Right lobe of liver (tissue), 6 donors: ENCODE results near the gene TMPRSS11A. TPM values are rescaled to one million over a fixed set of nuclear protein-coding genes. Genes with fewer than 3 reads are reported as not detected.

Source experiments
- ATAC-seq, 4 donors: fragments of 200-7000 bp; cut with Tn5 transposase; one replicate each; pipeline ENCODE4 v1.9.1; 2020; ENCODE audit warnings: mild to moderate bottlenecking in 4 of 4, moderate library complexity in 4 of 4
- DNase-seq, 3 donors: peaks; one replicate each; pipeline ENCODE4 v3.0.0-alpha.2; 2020
- H3K27ac ChIP-seq, 3 donors: fragments of 200-600 bp; one replicate each; pipeline ENCODE4 v1.8.0; 2022
- H3K27me3 ChIP-seq, 2 donors: fragments of 200-600 bp; one replicate each; pipeline ENCODE4 v1.8.0; 2022
- H3K36me3 ChIP-seq, 4 donors: fragments of 200-600 bp; sonication (generic) in 1 of 4; one replicate each; pipeline versions ENCODE4 v1.5.1 to v1.8.0; 2017 to 2022; ENCODE audit warnings: control low read depth in 1 of 4
- H3K4me1 ChIP-seq, 4 donors: fragments of 200-600 bp; sonication (generic) in 1 of 4; one replicate each; pipeline versions ENCODE4 v1.5.1 to v1.8.0; 2017 to 2022; ENCODE audit warnings: control low read depth in 1 of 4
- H3K4me3 ChIP-seq, 3 donors: fragments of 200-600 bp; one replicate each; pipeline ENCODE4 v1.8.0; 2022
- H3K9me3 ChIP-seq, 4 donors: fragments of 200-600 bp; sonication (generic) in 1 of 4; one replicate each; pipeline versions ENCODE4 v1.5.1 to v1.8.0; 2017 to 2022; ENCODE audit warnings: control low read depth in 1 of 4
- CTCF ChIP-seq, 4 donors: fragments of 200-600 bp in 3 of 4; fragments of 450-650 bp in 1 of 4; IDR thresholded peaks; one replicate each; pipeline versions ENCODE4 v1.5.1 to v1.8.0; 2016 to 2022; ENCODE audit warnings: antibody characterized with exemption in 4 of 4, mild to moderate bottlenecking in 2 of 4
- POLR2A ChIP-seq: fragments of 450-650 bp; IDR thresholded peaks from one replicate; pipeline ENCODE4 v1.6.1; 2017; ENCODE audit warnings: antibody characterized with exemption, mild to moderate bottlenecking
- WGBS: methylation state at CpG from one replicate; pipeline ENCODE4 v1.1.6; 2018; ENCODE audit warnings: low coverage, low lambda C conversion rate; ENCODE audit not compliant: insufficient coverage; ENCODE audit errors: missing lambda C conversion rate; 5-methylcytosine and 5-hydroxymethylcytosine counted together
- intact Hi-C, 2 donors: fragments of 100-400 bp; cut with DNase I; formaldehyde crosslinking; loops; one replicate each; pipeline versions ENCODE4 v1.11.2 to v1.14.1; 2022
- total RNA-seq, 6 experiments: library from RNA; depleted of rRNA in 2 of 6; stranded (reverse); fragments of >200 nt in 2 of 6; fragmentation: NEBNext Ultra II Directional in 3 of 6; extraction: Animal tissue kit (Norgen Biotek cat#: 25700) in 3 of 6; gene quantifications; one replicate each; pipeline versions ENCODE4 v1.1.0 to v1.2.4, GENCODE V29; 2016 to 2023
- donor health status: DM: no; HTN: yes; CAD: no.
- donor health status: DM: no; HTN: no; CAD: no.
- donor health status: DM: no; HTN: no; CAD: no.
- donor health status: DM: no; HTN: yes; CAD: no.
- donor health status: DM: no; HTN: yes; CAD: no.

TMPRSS11A gene
- total RNA-seq, 6 experiments from 2014 or later = not detected

- H3K9me3 ChIP-seq = no peaks in the 10 kb centered on the region
- H3K4me1 ChIP-seq = no peaks in the 10 kb centered on the region
These were observed 44.9 kb downstream of the TMPRSS11A start for GRCh38 chr4:67918428-67918827.

DNA sequence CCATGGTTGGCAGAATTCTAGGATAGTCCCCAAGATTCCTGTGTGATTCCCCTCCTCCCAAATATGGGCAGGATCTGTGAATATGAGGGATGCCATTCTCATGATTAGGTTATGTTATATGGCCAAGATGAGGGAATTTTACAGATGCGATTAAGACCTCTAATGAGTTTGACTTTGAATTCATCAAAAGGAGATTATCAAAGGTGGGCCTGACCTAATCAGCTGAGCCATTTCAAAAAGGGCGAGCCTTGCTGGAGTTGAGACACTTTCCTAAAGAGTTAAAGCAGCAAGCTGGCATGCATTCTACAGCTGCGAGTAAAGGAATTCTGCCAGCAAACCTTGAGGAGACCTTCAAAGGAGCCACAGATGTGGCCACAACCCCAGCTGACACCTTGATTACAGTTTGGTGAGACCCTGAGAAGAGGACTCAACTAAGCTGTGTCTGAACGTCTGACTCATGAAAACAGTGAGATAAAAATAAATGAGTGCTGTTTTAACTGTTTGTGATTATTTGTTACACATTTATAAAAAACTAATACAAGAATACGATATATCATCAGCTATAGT, 47.8 kb downstream of the TMPRSS11A start:
- no peak overlapping the region for H3K27ac ChIP-seq
- H3K9me3 ChIP-seq = no peaks in the 10 kb centered on the region
- 74% methylated on average over 3 of the region's 5 CpGs for WGBS
- H3K4me1 ChIP-seq = no peaks in the 10 kb centered on the region
- no peak overlapping the region for H3K4me3 ChIP-seq
- DNase-seq (no peak), ATAC-seq (no peak)
- TF ChIP-seq POLR2A (no peak), CTCF (IDR thresholded peaks at IDR 0.05) (no peak)
- intact Hi-C loops = no loop called here
- H3K27me3 ChIP-seq = no peaks in the 10 kb centered on the region
- H3K36me3 ChIP-seq = no peaks in the 10 kb centered on the region

More at GRCh38 chr4:67918428-67918827, 44.9 kb downstream of the TMPRSS11A start:
- H3K27ac ChIP-seq = no peak overlapping the region
- H3K36me3 ChIP-seq = no peaks in the 10 kb centered on the region
- intact Hi-C loops = no loop called here
- no peak for DNase-seq
- H3K4me3 ChIP-seq = no peak overlapping the region
- H3K27me3 ChIP-seq = no peaks in the 10 kb centered on the region
- no peak for ATAC-seq
- TF ChIP-seq POLR2A (no peak), CTCF (IDR thresholded peaks at IDR 0.05) (no peak)

- Histone ChIP-seq H3K4me1 (no peaks in the 10 kb centered on the region), H3K4me3 (no peak overlapping the region), H3K27me3 (no peaks in the 10 kb centered on the region), H3K36me3 (no peaks in the 10 kb centered on the region), H3K9me3 (no peaks in the 10 kb centered on the region), H3K27ac (no peak overlapping the region)
- intact Hi-C loops = no loop called here
- DNase-seq (no peak), ATAC-seq (no peak)
- TF ChIP-seq POLR2A (no peak), CTCF (IDR thresholded peaks at IDR 0.05) (no peak)
- 33% methylated on average over 2 of the region's 2 CpGs for WGBS
These were observed 51.2 kb downstream of the TMPRSS11A start for GRCh38 chr4:67912080-67912479.

DNA sequence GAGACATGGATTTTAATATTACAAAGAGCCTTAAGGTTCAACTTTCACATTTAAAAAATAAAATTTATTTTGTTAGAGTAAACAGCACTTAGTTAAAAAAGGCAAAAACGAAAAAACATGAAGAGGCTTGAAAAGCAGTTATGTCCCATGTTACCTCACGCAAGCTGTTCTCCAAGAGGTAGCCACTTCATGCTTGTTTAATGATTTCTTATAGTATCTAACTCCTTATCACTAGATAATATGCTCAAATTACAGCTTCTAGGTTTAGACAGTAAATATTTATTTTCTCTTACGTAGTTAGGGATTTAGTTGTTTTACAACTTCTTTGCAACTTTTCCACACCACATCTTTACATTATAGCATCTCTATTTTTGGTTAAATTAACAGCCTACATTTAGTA, 51.7 kb downstream of the TMPRSS11A start:
- 48% methylated on average over 3 of the region's 3 CpGs for WGBS

More for the DNA sequence above, 51.7 kb downstream of the TMPRSS11A start:
- Histone ChIP-seq H3K9me3 (no peaks in the 10 kb centered on the region), H3K36me3 (no peaks in the 10 kb centered on the region), H3K27ac (no peak overlapping the region), H3K4me1 (no peaks in the 10 kb centered on the region), H3K4me3 (no peak overlapping the region), H3K27me3 (no peaks in the 10 kb centered on the region)
- intact Hi-C loops = no loop called here
- no peak for TF ChIP-seq CTCF (IDR thresholded peaks at IDR 0.05)
- no peak for TF ChIP-seq POLR2A
- ATAC-seq = no peak
- DNase-seq = no peak
